ENCODE measurements around the gene SLX4IP.

Gene SLX4IP

DNA sequence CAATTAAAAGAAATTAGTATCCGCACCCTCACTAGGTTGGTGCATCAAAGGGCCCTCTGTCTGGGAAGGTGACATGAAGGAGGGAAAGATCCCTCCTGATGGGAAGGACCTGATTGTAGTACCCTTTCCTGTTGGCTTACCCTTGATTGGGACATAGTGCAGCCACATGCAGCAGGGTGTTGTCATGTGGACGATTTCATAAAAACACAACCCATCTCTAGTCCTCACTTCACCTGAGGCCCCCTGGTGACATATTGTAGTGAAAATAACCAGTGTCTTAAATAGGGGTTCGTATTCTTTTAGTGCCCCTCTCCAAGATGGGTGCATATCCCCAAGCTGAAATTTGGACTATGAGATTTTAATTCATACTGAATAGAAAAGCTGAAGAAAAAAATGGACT lies 97.3 kb downstream of the SLX4IP start:
- DNase-seq (ENCODE audit: low spot score): no peak
- TF ChIP-seq, protein P1, sequence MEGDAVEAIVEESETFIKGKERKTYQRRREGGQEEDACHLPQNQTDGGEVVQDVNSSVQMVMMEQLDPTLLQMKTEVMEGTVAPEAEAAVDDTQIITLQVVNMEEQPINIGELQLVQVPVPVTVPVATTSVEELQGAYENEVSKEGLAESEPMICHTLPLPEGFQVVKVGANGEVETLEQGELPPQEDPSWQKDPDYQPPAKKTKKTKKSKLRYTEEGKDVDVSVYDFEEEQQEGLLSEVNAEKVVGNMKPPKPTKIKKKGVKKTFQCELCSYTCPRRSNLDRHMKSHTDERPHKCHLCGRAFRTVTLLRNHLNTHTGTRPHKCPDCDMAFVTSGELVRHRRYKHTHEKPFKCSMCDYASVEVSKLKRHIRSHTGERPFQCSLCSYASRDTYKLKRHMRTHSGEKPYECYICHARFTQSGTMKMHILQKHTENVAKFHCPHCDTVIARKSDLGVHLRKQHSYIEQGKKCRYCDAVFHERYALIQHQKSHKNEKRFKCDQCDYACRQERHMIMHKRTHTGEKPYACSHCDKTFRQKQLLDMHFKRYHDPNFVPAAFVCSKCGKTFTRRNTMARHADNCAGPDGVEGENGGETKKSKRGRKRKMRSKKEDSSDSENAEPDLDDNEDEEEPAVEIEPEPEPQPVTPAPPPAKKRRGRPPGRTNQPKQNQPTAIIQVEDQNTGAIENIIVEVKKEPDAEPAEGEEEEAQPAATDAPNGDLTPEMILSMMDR (IDR thresholded peaks at IDR 0.05): no peak
- no peak overlapping the region for H3K4me3 ChIP-seq
- no peak overlapping the region for H3K27ac ChIP-seq

DNA sequence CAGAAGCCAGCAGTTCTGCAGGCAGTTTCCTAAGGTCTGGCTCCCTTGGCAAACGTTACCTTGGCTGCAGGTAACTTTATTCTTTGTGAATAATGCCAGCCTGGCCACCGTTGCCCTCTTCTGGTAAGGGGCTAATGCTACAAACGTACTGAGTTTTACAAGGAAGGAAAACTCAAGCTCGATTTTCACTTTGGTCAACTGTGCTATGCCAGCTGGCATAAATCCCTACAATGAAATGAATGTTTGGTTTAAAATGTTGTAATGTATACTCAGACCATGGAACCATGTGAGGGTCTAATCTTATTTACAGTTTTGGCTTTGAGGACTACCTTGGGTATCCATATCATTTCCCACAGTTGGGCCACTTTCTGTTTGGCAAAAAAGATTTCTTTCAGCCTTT lies 101.4 kb downstream of the SLX4IP start:
- TF ChIP-seq, protein P1 (IDR thresholded peaks at IDR 0.05): no peak
- Histone ChIP-seq H3K4me3 (no peak overlapping the region), H3K27ac (no peak overlapping the region)
- DNase-seq (ENCODE audit: low spot score): no peak

DNA sequence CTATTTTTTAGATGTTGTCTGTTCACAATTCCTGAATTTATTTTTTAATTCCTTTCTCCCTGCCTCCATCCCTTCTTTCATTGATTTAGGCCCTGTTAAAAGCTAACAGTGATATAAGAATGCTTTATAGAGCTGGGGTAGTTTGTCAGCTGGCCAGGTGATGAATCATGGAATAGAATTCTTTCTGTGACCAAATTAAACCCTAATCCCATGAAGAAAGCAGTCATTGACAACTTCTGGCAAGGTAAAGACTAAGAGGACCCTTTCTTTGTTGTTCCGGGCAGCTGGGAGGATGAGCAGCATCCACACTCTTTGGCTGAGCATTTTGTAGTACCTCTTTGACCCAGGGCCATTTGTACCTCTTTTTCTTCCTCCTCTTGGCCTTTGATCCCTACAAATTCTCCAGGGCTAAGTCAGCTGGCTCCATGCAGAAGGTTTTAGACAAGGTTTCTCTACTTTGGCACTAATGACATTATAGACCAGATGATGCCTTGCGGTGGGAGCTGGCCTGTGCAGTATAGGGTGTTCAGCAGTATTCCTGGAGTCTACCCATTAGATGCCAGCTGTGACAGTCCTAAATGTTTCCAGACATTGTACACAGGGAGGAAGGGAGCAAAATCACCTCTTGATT lies 102.9 kb downstream of the SLX4IP start:
- TF ChIP-seq, protein P1 (IDR thresholded peaks at IDR 0.05): no peak
- DNase-seq (ENCODE audit: low spot score): no peak
- no peak overlapping the region for H3K4me3 ChIP-seq
- H3K27ac ChIP-seq: no peak overlapping the region

DNA sequence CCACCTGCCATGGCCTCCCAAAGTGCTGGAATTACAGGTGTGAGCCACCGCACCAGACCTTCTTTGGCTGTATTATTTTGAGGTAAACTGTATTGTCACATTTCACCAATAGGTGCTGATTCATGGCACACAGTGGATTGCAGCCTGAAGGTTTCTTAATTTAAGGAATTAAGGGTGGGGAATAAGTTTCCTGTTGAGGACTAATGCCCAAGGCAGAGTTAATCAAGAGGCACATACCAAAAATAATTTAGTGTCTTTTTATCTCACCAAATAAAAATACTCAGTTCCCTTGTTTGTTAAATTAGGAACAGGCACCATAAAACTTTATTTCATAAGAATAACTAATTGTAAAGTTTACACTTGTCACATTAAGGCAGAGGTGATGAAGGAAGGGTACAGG lies 103.7 kb downstream of the SLX4IP start:
- Histone ChIP-seq H3K4me3 (no peak overlapping the region), H3K27ac (no peak overlapping the region)
- TF ChIP-seq, protein P1 (IDR thresholded peaks at IDR 0.05): no peak
- DNase-seq (ENCODE audit: low spot score): no peak

DNA sequence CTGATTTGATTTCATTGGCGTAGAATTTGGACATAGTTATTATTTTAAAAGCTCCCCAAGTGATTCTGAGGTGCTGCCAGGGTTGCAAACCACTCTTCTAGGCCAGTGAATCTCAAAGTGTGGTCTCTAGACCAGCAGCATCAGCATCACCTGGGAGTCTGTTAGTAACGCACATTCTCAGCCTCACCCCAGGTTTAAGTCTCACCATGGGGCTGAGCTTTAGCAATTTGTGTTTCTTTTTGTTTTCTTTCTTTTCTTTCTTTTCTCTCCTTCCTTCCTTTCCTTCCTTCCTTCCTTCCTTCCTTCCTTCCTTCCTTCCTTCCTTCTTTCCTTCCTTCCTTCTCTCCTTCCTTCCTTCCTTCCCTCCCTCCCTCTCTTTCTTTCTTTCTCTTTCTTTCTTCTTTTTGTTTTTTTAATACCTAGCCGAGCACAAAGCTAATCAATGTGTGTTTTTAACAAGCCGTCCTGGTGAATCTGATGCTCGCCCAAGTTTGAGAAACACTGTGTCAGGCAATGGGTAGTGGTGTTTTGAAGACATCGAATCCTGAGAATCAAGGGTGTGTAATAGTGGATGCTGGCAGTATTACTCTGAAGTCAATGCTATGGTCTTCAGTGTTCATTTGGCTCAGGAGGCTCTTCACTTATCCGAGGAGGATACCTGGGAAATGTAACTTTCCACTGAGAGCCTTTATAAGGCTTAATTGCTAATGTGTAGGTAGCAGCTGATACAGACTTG lies 104.9 kb downstream of the SLX4IP start:
- DNase-seq (ENCODE audit: low spot score): no peak
- peak overlapping the region in 1 of 2 donors; percentile 32 for H3K27ac ChIP-seq
- TF ChIP-seq, protein P1 (IDR thresholded peaks at IDR 0.05): no peak
- no peak overlapping the region for H3K4me3 ChIP-seq

DNA sequence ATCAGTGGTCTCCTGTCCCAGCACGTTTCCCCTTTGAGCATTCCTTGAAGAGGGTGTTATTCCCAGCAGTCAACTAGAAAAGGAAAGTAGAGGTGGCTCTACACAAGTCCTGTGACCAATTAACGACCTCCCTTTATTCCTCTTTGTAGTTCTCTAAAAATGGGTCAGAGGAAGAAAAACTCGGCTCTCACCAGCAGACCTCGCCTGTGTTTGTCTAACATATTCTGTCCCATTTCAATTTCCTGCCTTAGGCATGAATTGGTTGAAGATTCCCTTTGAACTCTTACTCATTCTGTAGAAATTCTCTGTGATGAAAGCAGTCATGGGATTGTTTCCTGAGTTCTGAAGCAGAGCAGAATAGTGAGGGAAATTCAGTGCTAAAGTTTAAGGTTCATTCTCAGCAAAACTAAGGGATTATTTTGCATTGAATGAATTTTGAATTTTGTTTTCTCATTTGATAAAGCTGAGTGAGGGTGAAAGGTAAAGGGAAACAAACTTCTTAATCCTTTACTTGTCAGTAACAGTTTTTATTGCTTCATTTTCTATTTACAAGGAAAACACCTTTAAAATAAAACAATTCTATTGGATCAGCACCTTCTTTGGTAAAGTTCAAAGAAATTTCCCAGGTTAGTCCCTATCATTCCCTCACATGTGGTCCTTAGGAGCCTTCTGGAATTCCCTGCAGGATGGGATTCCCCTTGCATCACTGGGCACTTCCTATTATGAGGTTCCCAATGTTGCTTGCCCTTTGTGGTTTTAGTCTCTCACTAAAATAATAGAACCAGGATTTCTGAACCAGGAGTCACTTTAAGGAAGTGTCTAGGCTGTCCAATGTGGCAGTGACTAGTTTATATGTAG lies 105.8 kb downstream of the SLX4IP start:
- TF ChIP-seq, protein P1 (IDR thresholded peaks at IDR 0.05): no peak
- H3K27ac ChIP-seq: peak overlapping the region; percentile 20 to 32
- no peak for DNase-seq (ENCODE audit: low spot score)

More for the DNA sequence above, 105.8 kb downstream of the SLX4IP start:
- no peak overlapping the region for H3K4me3 ChIP-seq
